ENCODE data around the gene TMEM86B.

TMEM86B gene, protein sequence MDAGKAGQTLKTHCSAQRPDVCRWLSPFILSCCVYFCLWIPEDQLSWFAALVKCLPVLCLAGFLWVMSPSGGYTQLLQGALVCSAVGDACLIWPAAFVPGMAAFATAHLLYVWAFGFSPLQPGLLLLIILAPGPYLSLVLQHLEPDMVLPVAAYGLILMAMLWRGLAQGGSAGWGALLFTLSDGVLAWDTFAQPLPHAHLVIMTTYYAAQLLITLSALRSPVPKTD

DNA sequence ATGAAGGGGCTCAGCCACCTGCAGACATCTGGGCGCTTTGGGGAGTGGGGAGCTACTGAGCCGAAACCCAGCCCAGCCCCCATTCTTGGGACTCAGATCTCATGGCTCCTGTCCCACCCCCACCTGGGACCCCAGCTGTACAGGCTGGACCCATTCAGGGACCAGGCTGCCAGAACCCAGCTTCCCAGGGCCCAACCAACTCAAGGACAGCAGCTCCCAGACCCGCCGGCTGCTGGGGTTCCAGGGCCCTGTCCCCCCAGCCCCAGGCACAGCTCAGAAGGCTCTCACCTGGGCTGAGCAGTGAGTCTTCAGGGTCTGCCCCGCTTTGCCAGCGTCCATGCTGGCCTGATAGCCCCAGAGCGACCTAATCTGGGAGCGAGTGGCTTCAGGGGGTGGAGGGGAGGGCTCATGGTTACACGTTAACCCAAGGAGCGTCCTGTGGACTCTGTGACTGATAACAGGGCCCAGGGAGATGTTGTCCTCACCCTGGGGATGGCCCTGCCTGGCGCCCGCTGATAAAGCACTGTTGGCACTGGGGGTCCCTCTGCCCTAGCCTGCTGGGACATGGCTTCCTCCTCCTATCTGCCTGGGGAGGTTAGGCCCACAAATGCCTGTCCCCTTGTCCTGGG, at the start of gene TMEM86B:
TSS of gene TMEM86B (minus strand) at position 361 of the 629 bp plus-strand sequence. CDS start at position 339, 22 bp downstream.
- no peak for DNase-seq
- Histone ChIP-seq H3K36me3 (peaks cover 47% of the 10 kb centered on the region), H3K4me3 (ENCODE audit: low read depth, low read length) (no peak within 1 kb of the TSS), H3K27me3 (ENCODE audit: insufficient read depth, low read depth, severe bottlenecking) (no peaks in the 10 kb centered on the region), H3K27ac (no peak within 1 kb of the TSS), H3K9me3 (ENCODE audit: severe bottlenecking) (no peaks in the 10 kb centered on the region)
- TF ChIP-seq, protein P1, sequence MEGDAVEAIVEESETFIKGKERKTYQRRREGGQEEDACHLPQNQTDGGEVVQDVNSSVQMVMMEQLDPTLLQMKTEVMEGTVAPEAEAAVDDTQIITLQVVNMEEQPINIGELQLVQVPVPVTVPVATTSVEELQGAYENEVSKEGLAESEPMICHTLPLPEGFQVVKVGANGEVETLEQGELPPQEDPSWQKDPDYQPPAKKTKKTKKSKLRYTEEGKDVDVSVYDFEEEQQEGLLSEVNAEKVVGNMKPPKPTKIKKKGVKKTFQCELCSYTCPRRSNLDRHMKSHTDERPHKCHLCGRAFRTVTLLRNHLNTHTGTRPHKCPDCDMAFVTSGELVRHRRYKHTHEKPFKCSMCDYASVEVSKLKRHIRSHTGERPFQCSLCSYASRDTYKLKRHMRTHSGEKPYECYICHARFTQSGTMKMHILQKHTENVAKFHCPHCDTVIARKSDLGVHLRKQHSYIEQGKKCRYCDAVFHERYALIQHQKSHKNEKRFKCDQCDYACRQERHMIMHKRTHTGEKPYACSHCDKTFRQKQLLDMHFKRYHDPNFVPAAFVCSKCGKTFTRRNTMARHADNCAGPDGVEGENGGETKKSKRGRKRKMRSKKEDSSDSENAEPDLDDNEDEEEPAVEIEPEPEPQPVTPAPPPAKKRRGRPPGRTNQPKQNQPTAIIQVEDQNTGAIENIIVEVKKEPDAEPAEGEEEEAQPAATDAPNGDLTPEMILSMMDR (IDR thresholded peaks at IDR 0.05; ENCODE audit: low read depth, low read length) = no peak

DNA sequence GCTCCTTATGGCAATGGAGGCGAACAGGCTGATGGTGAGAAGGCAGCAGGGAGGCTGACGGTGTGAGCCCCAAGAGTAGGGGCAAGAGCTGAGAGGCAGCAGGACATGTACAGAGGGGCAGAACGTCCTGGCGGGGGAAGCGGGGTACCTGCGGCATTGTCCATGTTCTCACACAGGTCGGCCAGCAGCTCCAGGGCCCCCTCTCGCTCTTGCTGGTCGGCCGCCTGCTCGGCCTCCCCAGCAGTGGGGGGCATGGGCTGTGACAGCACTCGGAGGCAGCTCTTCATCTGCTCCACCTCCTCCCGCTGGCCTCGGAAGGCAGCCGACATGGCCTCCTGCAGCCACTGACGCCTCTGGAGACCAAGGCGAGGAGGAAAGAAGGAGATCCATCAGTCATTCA, 48.9 kb upstream of the TMEM86B start:
- peaks cover 33% of the 10 kb centered on the region for H3K36me3 ChIP-seq
- H3K4me3 ChIP-seq (ENCODE audit: low read depth, low read length) = no peak overlapping the region
- TF ChIP-seq, protein P1 (IDR thresholded peaks at IDR 0.05; ENCODE audit: low read depth, low read length) = no peak
- no peak overlapping the region for H3K27ac ChIP-seq
- DNase-seq = no peak
- H3K27me3 ChIP-seq (ENCODE audit: insufficient read depth, low read depth, severe bottlenecking) = no peaks in the 10 kb centered on the region
- no peaks in the 10 kb centered on the region for H3K9me3 ChIP-seq (ENCODE audit: severe bottlenecking)

DNA sequence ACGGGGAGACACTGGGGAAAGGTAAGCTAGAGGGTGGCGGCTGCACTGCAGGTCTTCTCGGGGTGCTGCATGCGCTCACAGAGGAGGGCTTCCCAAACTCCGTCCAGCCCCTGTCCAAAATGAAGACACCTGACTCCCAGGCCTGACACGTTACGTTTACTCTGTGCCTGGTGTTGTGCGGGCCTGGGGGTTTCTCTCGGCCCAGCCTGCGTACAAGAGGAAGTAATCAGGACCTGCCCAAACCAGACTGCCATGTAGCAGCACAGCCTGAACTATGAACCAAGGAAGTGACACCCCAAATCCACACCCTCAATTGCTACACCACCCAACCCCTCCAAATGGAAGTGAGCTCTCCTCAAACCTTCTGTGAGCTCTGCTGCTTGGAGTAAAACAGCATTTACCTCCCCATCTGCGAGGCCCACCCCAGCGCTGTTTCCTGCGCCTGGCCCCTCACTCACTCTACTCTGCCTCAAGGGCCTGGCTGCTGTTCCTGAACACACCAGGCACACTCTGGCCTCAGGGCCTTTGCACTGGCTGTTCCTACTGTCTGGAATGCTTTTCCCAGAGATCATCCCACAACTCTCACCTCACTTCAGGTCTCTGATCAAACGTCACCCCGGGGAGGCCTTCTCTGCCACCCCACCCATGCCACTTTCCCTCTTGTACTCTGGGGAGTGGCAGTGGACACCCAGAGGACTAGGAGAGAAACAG, 48.3 kb upstream of the TMEM86B start:
- TF ChIP-seq, protein P1 (IDR thresholded peaks at IDR 0.05; ENCODE audit: low read depth, low read length) = no peak
- Histone ChIP-seq H3K27me3 (ENCODE audit: insufficient read depth, low read depth, severe bottlenecking) (no peaks in the 10 kb centered on the region), H3K27ac (no peak overlapping the region), H3K4me3 (ENCODE audit: low read depth, low read length) (no peak overlapping the region), H3K9me3 (ENCODE audit: severe bottlenecking) (no peaks in the 10 kb centered on the region), H3K36me3 (peaks cover 33% of the 10 kb centered on the region)
- no peak for DNase-seq

DNA sequence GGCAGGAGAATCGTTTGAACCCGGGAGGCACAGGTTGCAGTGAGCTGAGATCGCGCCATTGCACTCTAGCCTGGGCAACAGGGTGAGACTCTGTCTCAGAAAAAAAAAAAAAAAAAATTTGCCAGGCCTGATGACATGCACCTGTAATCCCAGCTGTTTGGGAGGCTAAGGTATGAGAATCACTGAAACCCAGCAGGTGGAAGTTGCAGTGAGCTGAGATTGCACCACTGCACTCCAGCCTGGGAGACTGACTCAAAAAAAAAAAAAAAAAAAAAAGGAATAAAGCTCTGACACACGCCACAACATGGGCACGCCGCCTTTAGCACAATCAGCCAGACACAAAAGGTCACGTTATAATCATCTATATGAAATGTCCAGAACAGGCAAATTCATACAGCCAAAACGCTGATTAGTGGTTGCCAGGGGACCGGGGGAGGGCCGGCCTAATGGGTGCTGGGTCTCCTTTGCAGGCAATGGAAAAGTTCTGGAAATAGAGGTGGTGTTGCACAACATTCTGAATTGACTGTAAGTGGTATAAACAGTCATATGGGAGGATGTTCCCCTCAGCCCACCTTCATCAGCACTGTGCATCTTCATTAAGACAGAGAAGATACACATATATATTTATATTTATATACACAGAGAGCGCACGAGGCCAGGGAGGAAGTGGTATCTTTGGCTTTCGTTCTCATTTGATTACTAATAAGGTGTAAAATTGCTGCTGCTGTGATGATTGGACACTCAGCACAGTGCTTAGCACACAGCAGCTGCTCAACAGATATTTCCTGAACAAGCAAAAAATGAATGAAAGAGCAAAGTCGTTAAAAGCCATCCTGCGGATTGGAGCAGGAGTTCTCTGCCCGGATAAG, 47.5 kb upstream of the TMEM86B start:
- H3K9me3 ChIP-seq (ENCODE audit: severe bottlenecking) = no peaks in the 10 kb centered on the region
- H3K27me3 ChIP-seq (ENCODE audit: insufficient read depth, low read depth, severe bottlenecking) = no peaks in the 10 kb centered on the region
- TF ChIP-seq, protein P1 (IDR thresholded peaks at IDR 0.05; ENCODE audit: low read depth, low read length) = no peak
- H3K36me3 ChIP-seq = peaks cover 33% of the 10 kb centered on the region
- DNase-seq = no peak
- H3K27ac ChIP-seq = no peak overlapping the region
- no peak overlapping the region for H3K4me3 ChIP-seq (ENCODE audit: low read depth, low read length)

DNA sequence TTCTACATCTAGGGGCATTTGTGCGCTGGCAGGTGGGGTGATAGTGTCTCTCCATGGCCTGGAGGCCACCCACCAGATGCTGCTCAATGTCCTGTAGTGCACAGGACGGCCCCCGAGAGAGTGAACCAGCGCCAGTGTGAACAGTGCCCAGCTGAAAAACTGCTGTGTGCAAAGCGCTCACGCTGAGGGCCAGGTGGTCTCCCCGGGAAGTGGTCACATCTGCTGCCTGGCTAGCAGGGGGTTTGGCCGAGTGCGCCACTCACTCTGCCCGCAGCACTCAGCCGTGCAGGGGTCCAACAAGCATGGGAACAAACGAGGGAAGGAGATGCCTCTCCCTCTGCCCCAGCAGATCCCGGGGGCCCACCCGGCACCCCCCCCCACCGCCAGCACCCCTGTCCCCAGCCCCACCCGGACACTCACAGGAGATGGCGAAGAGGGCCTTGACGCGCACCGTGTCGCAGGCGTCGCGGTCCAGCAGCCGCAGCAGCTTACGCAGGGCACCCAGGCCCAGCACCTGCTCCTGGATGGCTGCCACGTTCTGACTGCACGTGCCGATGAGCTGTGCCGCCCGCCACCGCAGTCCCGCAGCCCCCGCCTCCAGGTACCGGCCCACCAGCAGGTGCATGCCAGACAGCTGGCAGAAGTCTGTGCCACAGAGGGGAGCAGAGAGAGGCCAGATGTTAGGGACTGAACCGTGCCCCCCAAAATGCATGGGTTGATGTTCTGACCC, 45.6 kb upstream of the TMEM86B start:
- no peak overlapping the region for H3K4me3 ChIP-seq (ENCODE audit: low read depth, low read length)
- no peak for DNase-seq
- H3K27ac ChIP-seq = no peak overlapping the region
- peaks cover 33% of the 10 kb centered on the region for H3K36me3 ChIP-seq
- H3K27me3 ChIP-seq (ENCODE audit: insufficient read depth, low read depth, severe bottlenecking) = no peaks in the 10 kb centered on the region
- TF ChIP-seq, protein P1 (IDR thresholded peaks at IDR 0.05; ENCODE audit: low read depth, low read length) = no peak
- no peaks in the 10 kb centered on the region for H3K9me3 ChIP-seq (ENCODE audit: severe bottlenecking)

Data from WERI-Rb-1 (cell line).